ENCODE data around the gene ITPK1. TPM values are rescaled to one million over a fixed set of nuclear protein-coding genes. Genes with fewer than 3 reads are reported as not detected.
A peak's percentile ranks its signal among the peaks of the same experiment; 100 is the strongest.

ITPK1 gene
- total RNA-seq, 2 experiments from 2014 or later: 28.1 to 35.2 TPM

GRCh38 chr14:92920001-92920400 lies 195.7 kb downstream of the ITPK1 start:
- Mint-ChIP-seq H3K36me3 (no peaks in the 10 kb centered on the region), H3K4me3 (no peak overlapping the region), H3K4me1 (ENCODE audit: low read depth) (peaks cover 4% of the 10 kb centered on the region), H3K9me3 (no peaks in the 10 kb centered on the region), H3K27me3 (peaks cover 25% of the 10 kb centered on the region), H3K27ac (no peak overlapping the region)
- no peak for DNase-seq
- CTCF ChIA-PET: interaction anchor here (1.4 kb wide), 1 partner anchor 193 kb away, joined by 3 read pairs; no protein-coding TSS in a partner anchor
- POLR2A ChIA-PET: no interaction called here
- intact Hi-C loops (cut with micrococcal nuclease): no loop called here

DNA sequence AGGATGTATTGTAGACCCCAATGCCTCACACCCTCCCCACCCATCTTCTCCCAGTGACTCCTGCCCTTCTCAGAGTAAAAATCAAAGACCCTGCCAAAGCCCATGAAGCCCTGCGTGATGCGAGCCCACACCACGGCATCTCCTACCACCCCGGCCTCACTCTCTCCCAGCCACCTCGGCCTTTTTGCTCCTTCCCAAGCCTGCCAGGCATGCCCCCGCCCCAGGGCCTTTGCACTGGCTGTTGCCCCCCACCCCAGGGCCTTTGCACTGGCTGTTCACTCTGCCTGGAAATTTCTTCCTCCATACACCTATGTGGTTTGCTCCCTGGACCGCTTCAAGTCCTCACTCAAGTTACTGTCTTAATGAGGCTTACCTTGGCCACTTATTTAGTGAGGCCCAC lies 197.8 kb downstream of the ITPK1 start:
- no peaks in the 10 kb centered on the region for H3K36me3 Mint-ChIP-seq
- H3K4me1 Mint-ChIP-seq (ENCODE audit: low read depth): peaks cover 4% of the 10 kb centered on the region
- intact Hi-C loops (cut with micrococcal nuclease): no loop called here
- POLR2A ChIA-PET: no interaction called here
- H3K4me3 Mint-ChIP-seq: no peak overlapping the region
- no peak overlapping the region for H3K27ac Mint-ChIP-seq
- CTCF ChIA-PET: no interaction called here
- peaks cover 23% of the 10 kb centered on the region for H3K27me3 Mint-ChIP-seq
- H3K9me3 Mint-ChIP-seq: no peaks in the 10 kb centered on the region
- DNase-seq: no peak

DNA sequence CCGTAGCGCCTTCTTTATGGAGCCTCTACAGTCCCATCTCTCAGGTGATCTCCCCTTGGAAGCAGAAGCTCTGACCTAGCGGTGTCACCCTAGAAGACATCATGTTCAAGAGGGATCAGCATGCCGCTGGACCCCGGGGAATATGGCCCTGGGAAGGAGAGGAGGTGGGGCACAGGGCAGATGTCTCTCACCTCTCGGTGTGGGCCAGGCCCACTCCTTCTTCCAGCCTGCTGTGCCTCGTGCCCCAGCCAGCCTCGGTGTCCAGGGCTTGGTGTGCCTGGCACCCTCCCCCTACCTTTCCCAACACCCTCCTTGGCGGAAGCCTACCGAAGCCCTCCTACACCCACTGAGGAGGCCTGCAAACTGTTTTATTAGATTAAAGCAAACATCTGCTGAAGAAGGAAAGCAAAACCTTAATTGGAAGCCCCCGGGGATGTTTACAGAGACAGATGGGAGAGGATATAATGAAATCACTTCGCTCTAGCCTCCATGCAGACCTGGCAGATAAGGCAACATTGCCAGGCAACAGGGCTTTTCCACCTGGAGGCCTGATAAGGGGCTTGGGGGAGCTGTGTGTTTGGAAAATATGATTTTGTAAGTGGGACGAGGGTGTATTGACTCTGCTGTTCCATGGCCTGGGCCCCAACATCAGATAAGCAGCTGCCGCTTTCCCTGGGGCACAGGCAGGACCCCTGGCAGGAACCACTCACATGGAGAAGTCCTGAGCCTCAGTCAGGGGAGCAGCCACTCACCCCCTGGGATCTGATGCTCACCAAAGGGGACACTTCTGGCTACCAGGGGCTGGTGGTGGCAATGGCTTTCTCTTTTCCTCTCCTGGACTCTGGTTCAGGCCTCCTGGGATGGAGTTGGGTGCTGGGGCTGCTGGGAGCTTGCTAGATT lies 198.4 kb downstream of the ITPK1 start:
- H3K9me3 Mint-ChIP-seq: no peaks in the 10 kb centered on the region
- H3K4me3 Mint-ChIP-seq: no peak overlapping the region
- DNase-seq: no peak
- CTCF ChIA-PET: no interaction called here
- no peaks in the 10 kb centered on the region for H3K4me1 Mint-ChIP-seq (ENCODE audit: low read depth)
- H3K27me3 Mint-ChIP-seq: peaks cover 19% of the 10 kb centered on the region
- intact Hi-C loops (cut with micrococcal nuclease): no loop called here
- H3K36me3 Mint-ChIP-seq: no peaks in the 10 kb centered on the region
- H3K27ac Mint-ChIP-seq: no peak overlapping the region
- POLR2A ChIA-PET: no interaction called here

GRCh38 chr14:92916201-92916600 lies 199.5 kb downstream of the ITPK1 start:
- Mint-ChIP-seq H3K9me3 (no peaks in the 10 kb centered on the region), H3K27ac (no peak overlapping the region), H3K4me3 (no peak overlapping the region), H3K27me3 (peaks cover 12% of the 10 kb centered on the region), H3K36me3 (no peaks in the 10 kb centered on the region), H3K4me1 (ENCODE audit: low read depth) (no peaks in the 10 kb centered on the region)
- ChIA-PET CTCF (no interaction called here), POLR2A (no interaction called here)
- DNase-seq: no peak
- intact Hi-C loops (cut with micrococcal nuclease): no loop called here

DNA sequence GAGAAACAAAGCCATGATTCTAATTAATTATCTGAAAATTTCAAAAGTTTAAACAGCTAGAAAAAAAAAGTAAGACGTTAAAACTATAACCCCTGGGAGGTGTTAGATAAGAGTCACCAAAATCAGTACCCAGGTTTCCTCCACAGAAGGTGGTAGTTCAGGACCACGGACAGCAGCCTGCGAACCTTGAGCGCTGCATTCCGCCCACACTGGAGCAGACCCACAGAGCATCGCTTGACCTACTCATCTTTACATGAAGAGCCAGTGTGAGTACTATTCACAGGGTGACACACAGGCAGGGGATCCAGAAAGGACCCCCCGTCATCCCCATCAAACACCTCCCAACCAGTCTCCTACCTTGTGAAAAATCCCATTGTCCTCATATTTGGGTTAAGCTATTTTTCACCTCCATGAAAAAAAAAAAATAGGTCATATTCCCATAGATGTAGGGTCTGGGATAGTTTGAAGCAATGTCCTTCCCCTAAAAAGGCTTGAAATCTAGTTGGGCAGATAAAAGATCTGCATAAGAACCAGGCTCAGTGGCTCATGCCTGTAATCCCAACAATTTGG lies 201.6 kb downstream of the ITPK1 start:
- Mint-ChIP-seq H3K4me3 (no peak overlapping the region), H3K4me1 (ENCODE audit: low read depth) (no peaks in the 10 kb centered on the region), H3K36me3 (no peaks in the 10 kb centered on the region), H3K27me3 (peaks cover 7% of the 10 kb centered on the region), H3K9me3 (no peaks in the 10 kb centered on the region), H3K27ac (no peak overlapping the region)
- POLR2A ChIA-PET: interaction anchor here (0.6 kb wide), 1 partner anchor 17 kb away, joined by 4 read pairs; no protein-coding TSS in a partner anchor
- CTCF ChIA-PET: interaction anchor here (0.7 to 0.9 kb wide), 2 partner anchors 16 to 294 kb away, joined by 3 read pairs; no protein-coding TSS in a partner anchor
- intact Hi-C loops (cut with micrococcal nuclease): no loop called here
- DNase-seq: peak; percentile 62

DNA sequence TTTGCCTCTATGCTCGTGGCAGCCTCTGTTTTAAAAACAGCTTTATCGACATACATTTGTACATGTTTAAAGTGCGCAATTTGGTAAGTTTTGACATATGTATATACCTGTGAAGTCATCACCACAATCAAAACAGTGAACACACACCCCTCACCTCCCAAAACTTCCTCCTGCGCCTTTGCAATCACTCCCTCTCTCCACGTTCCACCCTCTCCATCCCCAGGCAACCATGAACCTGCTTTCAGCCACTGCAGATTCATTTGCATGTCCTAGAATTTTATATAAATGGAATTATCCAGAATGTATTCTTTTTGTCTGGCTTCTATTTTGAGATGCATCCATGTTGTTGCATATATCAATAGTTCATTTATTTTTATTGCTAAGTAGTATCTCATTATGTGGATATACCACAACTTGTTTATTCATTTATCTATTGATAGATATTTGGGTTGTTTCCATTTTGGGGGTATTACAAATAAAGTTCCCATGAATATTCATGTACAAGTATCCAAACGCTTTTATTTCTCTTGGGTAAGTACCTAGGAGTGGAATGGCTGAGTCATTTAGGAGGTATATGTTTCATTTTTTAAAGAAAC lies 208.3 kb downstream of the ITPK1 start:
- H3K9me3 Mint-ChIP-seq: no peaks in the 10 kb centered on the region
- H3K27me3 Mint-ChIP-seq: peaks cover 7% of the 10 kb centered on the region
- peaks cover 14% of the 10 kb centered on the region for H3K4me1 Mint-ChIP-seq (ENCODE audit: low read depth)
- intact Hi-C loops (cut with micrococcal nuclease): no loop called here
- H3K27ac Mint-ChIP-seq: no peak overlapping the region
- DNase-seq: no peak
- H3K36me3 Mint-ChIP-seq: no peaks in the 10 kb centered on the region
- CTCF ChIA-PET: no interaction called here
- no peak overlapping the region for H3K4me3 Mint-ChIP-seq
- POLR2A ChIA-PET: no interaction called here

- intact Hi-C loops (cut with micrococcal nuclease): no loop called here
- POLR2A ChIA-PET: no interaction called here
Observed at GRCh38 chr14:92906823-92907222, 208.9 kb downstream of the ITPK1 start.

DNA sequence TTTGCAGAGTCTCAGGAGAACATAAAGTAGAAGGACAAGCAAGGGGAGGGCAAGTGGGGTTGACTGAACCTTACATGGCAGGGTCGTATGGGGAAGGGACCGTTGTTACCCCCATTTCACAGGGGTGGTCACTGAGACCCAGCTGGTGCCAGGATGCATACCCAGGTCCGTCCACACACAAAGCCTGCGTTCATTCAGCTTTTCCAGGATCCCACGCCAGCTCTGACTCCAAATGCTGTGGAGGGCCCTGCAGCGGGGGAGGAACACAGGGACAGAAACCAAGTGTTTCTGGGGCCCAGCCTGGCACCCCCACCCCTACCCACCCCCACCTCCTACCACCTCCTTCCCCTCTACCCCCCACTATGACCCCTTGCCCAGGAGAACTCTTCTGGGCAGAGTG lies 209.3 kb downstream of the ITPK1 start:
- Mint-ChIP-seq H3K9me3 (no peaks in the 10 kb centered on the region), H3K4me3 (no peak overlapping the region), H3K4me1 (ENCODE audit: low read depth) (peaks cover 17% of the 10 kb centered on the region), H3K36me3 (no peaks in the 10 kb centered on the region), H3K27me3 (peaks cover 9% of the 10 kb centered on the region), H3K27ac (no peak overlapping the region)
- no peak for DNase-seq
- POLR2A ChIA-PET: no interaction called here
- CTCF ChIA-PET: no interaction called here
- intact Hi-C loops (cut with micrococcal nuclease): no loop called here

More at GRCh38 chr14:92906823-92907222, 208.9 kb downstream of the ITPK1 start:
- no peak overlapping the region for H3K27ac Mint-ChIP-seq
- H3K27me3 Mint-ChIP-seq: peaks cover 9% of the 10 kb centered on the region
- peaks cover 17% of the 10 kb centered on the region for H3K4me1 Mint-ChIP-seq (ENCODE audit: low read depth)
- H3K36me3 Mint-ChIP-seq: no peaks in the 10 kb centered on the region
- no peaks in the 10 kb centered on the region for H3K9me3 Mint-ChIP-seq
- CTCF ChIA-PET: no interaction called here
- no peak for DNase-seq
- no peak overlapping the region for H3K4me3 Mint-ChIP-seq

GRCh38 chr14:92905667-92906066 lies 210.1 kb downstream of the ITPK1 start:
- Mint-ChIP-seq H3K27ac (no peak overlapping the region), H3K4me3 (no peak overlapping the region), H3K36me3 (no peaks in the 10 kb centered on the region), H3K9me3 (no peaks in the 10 kb centered on the region), H3K27me3 (peaks cover 9% of the 10 kb centered on the region), H3K4me1 (ENCODE audit: low read depth) (peaks cover 17% of the 10 kb centered on the region)
- no peak for DNase-seq
- CTCF ChIA-PET: no interaction called here
- intact Hi-C loops (cut with micrococcal nuclease): no loop called here
- POLR2A ChIA-PET: no interaction called here

- DNase-seq: peak; percentile 34
- Mint-ChIP-seq H3K9me3 (peaks cover 6% of the 10 kb centered on the region), H3K4me1 (ENCODE audit: low read depth) (peaks cover 29% of the 10 kb centered on the region), H3K27ac (no peak overlapping the region), H3K4me3 (no peak overlapping the region), H3K36me3 (peaks cover 2% of the 10 kb centered on the region), H3K27me3 (peaks cover 8% of the 10 kb centered on the region)
- intact Hi-C loops (cut with micrococcal nuclease): no loop called here
- ChIA-PET POLR2A (no interaction called here), CTCF (no interaction called here)
Observed at GRCh38 chr14:92903359-92903758, 212.4 kb downstream of the ITPK1 start.

GRCh38 chr14:92902726-92903125 lies 213.0 kb downstream of the ITPK1 start:
- POLR2A ChIA-PET: no interaction called here

GRCh38 chr14:92902191-92902590 lies 213.5 kb downstream of the ITPK1 start:
- H3K9me3 Mint-ChIP-seq: peaks cover 6% of the 10 kb centered on the region
- DNase-seq: no peak
- H3K4me3 Mint-ChIP-seq: no peak overlapping the region
- H3K4me1 Mint-ChIP-seq (ENCODE audit: low read depth): peaks cover 38% of the 10 kb centered on the region
- H3K27me3 Mint-ChIP-seq: peaks cover 10% of the 10 kb centered on the region
- intact Hi-C loops (cut with micrococcal nuclease): no loop called here
- ChIA-PET POLR2A (no interaction called here), CTCF (no interaction called here)
- no peak overlapping the region for H3K27ac Mint-ChIP-seq
- H3K36me3 Mint-ChIP-seq: peaks cover 2% of the 10 kb centered on the region

More at GRCh38 chr14:92902726-92903125, 213.0 kb downstream of the ITPK1 start:
- peaks cover 9% of the 10 kb centered on the region for H3K27me3 Mint-ChIP-seq
- peaks cover 6% of the 10 kb centered on the region for H3K9me3 Mint-ChIP-seq
- intact Hi-C loops (cut with micrococcal nuclease): no loop called here
- no peak overlapping the region for H3K4me3 Mint-ChIP-seq
- H3K27ac Mint-ChIP-seq: no peak overlapping the region
- peaks cover 35% of the 10 kb centered on the region for H3K4me1 Mint-ChIP-seq (ENCODE audit: low read depth)
- DNase-seq: no peak
- CTCF ChIA-PET: no interaction called here
- peaks cover 2% of the 10 kb centered on the region for H3K36me3 Mint-ChIP-seq

Data from activated CD4-positive, alpha-beta memory T cell treated with anti-CD3 and anti-CD28 coated beads for 36 hours (primary cell).